Measurements from ENCODE around the gene PTPRO. TPM values are rescaled to one million over a fixed set of nuclear protein-coding genes. Genes with fewer than 3 reads are reported as not detected.

Gene PTPRO
- total and polyA plus RNA-seq, 3 donors from 2014 or later, result 1.1 to 1.9 (median 1.6) TPM

- Histone ChIP-seq H3K4me3 (no peak overlapping the region), H3K4me1 (no peaks in the 10 kb centered on the region), H3K27ac (no peak overlapping the region), H3K9me3 (no peaks in the 10 kb centered on the region), H3K27me3 (no peaks in the 10 kb centered on the region), H3K36me3 (ENCODE audit: low read depth, missing control alignments) (no peaks in the 10 kb centered on the region)
- TF ChIP-seq POLR2A (IDR thresholded peaks at IDR 0.05), result no peak
- TF ChIP-seq CTCF (IDR thresholded peaks at IDR 0.05), result no peak
- WGBS, 2 donors, result 92 to 98% methylated on average over 2 of the region's 2 CpGs
- DNase-seq, result no peak
- intact Hi-C loops (cut with DNase I; ENCODE audit: low total_unique reads), result no loop called here
These were observed 18.0 kb upstream of the PTPRO start for GRCh38 chr12:15304296-15304695.

- intact Hi-C loops (cut with DNase I; ENCODE audit: low total_unique reads), result no loop called here
- WGBS, 2 donors, result 84 to 90% methylated on average over 3 of the region's 3 CpGs
- H3K36me3 ChIP-seq (ENCODE audit: low read depth, missing control alignments), result no peaks in the 10 kb centered on the region
- no peak overlapping the region for H3K4me3 ChIP-seq
- no peaks in the 10 kb centered on the region for H3K27me3 ChIP-seq
- H3K27ac ChIP-seq, result no peak overlapping the region
- H3K4me1 ChIP-seq, result no peaks in the 10 kb centered on the region
- DNase-seq, result no peak
- H3K9me3 ChIP-seq, result no peaks in the 10 kb centered on the region
- no peak for TF ChIP-seq CTCF (IDR thresholded peaks at IDR 0.05)
- TF ChIP-seq POLR2A (IDR thresholded peaks at IDR 0.05), result no peak
These were observed 15.7 kb upstream of the PTPRO start for GRCh38 chr12:15306605-15307004.

- Histone ChIP-seq H3K36me3 (ENCODE audit: low read depth, missing control alignments) (no peaks in the 10 kb centered on the region), H3K4me3 (no peak overlapping the region), H3K9me3 (no peaks in the 10 kb centered on the region), H3K27me3 (no peaks in the 10 kb centered on the region), H3K27ac (no peak overlapping the region), H3K4me1 (no peaks in the 10 kb centered on the region)
- WGBS, 2 donors, result 94% methylated on average over 1 of the region's 1 CpG; no CpG with 5 or more reads in 1 of the 2 donors
- DNase-seq, result no peak
- no peak for TF ChIP-seq POLR2A (IDR thresholded peaks at IDR 0.05)
- TF ChIP-seq CTCF (IDR thresholded peaks at IDR 0.05), result no peak
- intact Hi-C loops (cut with DNase I; ENCODE audit: low total_unique reads), result no loop called here
These were observed 15.2 kb upstream of the PTPRO start for GRCh38 chr12:15307079-15307478.

GRCh38 chr12:15318841-15319240 is 3.5 kb upstream of the PTPRO start:
- Histone ChIP-seq H3K4me1 (no peaks in the 10 kb centered on the region), H3K27me3 (no peaks in the 10 kb centered on the region), H3K27ac (no peak overlapping the region), H3K36me3 (ENCODE audit: low read depth, missing control alignments) (no peaks in the 10 kb centered on the region), H3K9me3 (no peaks in the 10 kb centered on the region), H3K4me3 (no peak overlapping the region)
- TF ChIP-seq CTCF (IDR thresholded peaks at IDR 0.05), result no peak
- TF ChIP-seq POLR2A (IDR thresholded peaks at IDR 0.05), result no peak
- 77 to 78% methylated on average over 4 of the region's 4 CpGs for WGBS, 2 donors
- DNase-seq, result no peak
- intact Hi-C loops (cut with DNase I; ENCODE audit: low total_unique reads), result no loop called here

- TF ChIP-seq CTCF (IDR thresholded peaks at IDR 0.05) (no peak), POLR2A (IDR thresholded peaks at IDR 0.05) (no peak)
- no peak overlapping the region for H3K27ac ChIP-seq
- no peaks in the 10 kb centered on the region for H3K9me3 ChIP-seq
- H3K27me3 ChIP-seq, result no peaks in the 10 kb centered on the region
- H3K4me1 ChIP-seq, result no peaks in the 10 kb centered on the region
- H3K4me3 ChIP-seq, result no peak overlapping the region
- DNase-seq, result no peak
- intact Hi-C loops (cut with DNase I; ENCODE audit: low total_unique reads), result no loop called here
- WGBS, 2 donors, result 41 to 58% methylated on average over 1 of the region's 1 CpG
- H3K36me3 ChIP-seq (ENCODE audit: low read depth, missing control alignments), result no peaks in the 10 kb centered on the region
These were observed 1.4 kb upstream of the PTPRO start for GRCh38 chr12:15320881-15321280.
